GM18951 (cell line): Measurements from ENCODE around the gene B4GALT2.

Source experiments
- POLR2A ChIP-seq: IDR thresholded peaks from 4 replicates; pipeline ENCODE4 v1.6.1; 2011; ENCODE audit warnings: mild to moderate bottlenecking; ENCODE audit not compliant: insufficient read length, insufficient read depth; ENCODE audit errors: extremely low read depth
- in situ Hi-C: fragments of 300-500 bp; cut with MboI; formaldehyde crosslinking; loops from one replicate; pipeline ENCODE4 v1.12.0; 2022; ENCODE audit warnings: low sequenced_read_pairs, mixed read lengths, inconsistent platforms; ENCODE audit not compliant: unreplicated experiment

The B4GALT2 gene

DNA sequence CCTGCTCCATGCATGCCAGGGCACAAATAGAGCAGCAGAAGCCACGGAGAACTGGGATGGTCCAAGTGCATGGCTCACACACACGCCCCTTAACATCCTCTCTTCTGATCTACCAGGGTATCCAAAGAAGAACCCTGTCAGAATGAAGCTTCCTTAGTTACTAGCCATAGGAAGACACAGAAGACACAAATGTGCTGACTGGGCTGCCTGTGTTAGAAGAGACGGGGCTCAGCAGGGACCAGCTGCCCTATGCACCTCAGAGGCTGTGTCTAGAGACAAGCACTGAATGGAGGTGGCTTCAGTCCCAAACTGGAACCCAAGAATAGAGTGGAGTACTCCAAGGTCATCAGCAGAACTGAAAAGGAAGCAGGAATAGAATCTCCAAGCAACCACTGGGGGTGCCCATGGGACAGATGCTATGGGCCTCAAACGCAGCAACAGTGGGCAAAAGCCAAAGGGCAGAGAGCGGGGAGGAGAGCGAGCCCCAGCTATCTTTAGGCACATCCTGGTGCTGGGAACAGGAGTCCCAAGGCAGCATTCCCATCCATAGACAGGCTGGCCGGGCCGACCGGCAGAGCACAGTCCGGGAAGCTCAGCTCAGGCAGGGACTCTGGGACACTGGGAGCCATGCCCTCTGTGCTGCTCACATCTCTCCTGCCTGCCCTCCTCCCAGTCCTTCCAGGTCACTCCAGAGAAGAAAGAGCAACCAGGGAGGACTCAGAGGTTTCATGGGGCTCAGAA is 42.7 kb downstream of the B4GALT2 start:
- in situ Hi-C loops, result no loop called here
- no peak for TF ChIP-seq POLR2A

DNA sequence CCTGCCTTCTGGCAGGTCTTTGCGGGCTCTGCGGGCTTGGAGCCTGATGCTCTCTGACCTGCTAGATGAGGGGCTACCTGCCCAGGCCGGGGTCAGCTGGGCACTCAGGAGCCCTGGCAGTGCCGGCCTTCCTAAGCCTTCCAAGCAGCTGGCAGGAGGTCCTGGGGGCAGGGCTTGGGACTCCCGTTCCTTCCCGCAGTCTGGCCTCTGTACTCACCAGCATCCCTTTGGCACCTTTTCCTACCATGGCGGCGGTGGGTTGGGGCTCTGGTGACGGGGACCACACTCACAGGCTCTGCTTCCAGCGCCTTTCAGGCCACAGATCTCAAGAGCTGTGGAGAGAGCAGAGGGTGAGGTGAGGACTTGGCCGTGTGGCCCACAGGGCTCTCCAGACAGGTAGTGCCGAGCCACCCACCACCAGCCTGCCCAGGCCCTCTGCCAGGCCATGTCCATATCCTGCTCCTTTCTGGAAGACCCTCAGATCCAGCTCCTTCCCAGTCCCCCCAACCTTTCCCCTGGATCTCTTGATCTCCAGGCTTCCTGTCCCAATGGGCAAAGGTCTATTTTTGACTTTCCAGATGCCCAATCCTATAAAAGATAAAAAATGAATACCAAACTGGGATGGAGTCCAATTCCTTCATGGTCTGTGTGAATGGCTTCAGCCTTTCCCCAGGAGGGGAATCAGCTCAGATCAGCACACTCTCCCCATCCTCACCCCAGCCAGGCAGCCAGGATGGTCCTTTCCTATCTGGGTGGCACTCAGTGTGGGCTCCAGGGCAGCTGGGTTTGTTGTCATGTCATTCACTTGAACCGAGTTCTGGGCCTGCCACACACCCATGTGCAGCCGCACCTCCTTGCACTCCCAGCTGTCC is 45.3 kb downstream of the B4GALT2 start:
- no peak for TF ChIP-seq POLR2A
- in situ Hi-C loops, result no loop called here

- in situ Hi-C loops, result loop anchor here (25.0 kb wide), 1 partner anchor 488 kb away; the partner anchor contains the start of gene PTPRF
- TF ChIP-seq POLR2A, result no peak
Measured at GRCh38 chr1:44024903-44025525, 46.0 kb downstream of the B4GALT2 start.

DNA sequence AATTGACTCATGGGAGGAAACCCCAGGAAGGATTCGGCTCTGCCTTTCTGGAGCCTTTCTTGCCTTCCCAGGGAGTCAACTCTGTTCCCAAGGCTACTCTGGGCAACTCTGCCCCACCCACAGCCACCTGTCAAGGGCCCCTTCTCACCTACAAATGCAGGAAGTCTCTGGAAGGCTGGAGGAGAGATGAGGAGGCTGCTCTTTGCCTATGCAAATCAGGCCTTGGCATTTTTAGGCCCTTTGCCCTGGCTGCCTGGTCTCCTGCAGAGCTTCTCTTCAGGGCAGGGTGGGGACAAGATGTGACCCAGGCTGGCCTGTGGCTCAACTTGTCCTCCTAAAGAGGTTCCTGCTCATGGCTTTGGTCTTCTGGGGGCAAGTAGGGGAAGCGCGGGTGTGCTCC is 46.8 kb downstream of the B4GALT2 start:
- in situ Hi-C loops, result loop anchor here (25.0 kb wide), 1 partner anchor 489 kb away; the partner anchor contains the start of gene PTPRF

GRCh38 chr1:44027320-44027719 is 48.3 kb downstream of the B4GALT2 start:
- in situ Hi-C loops, result loop anchor here (25.0 kb wide), 1 partner anchor 490 kb away; the partner anchor contains the start of gene PTPRF
- TF ChIP-seq POLR2A, result no peak

More for the DNA sequence above, 46.8 kb downstream of the B4GALT2 start:
- no peak for TF ChIP-seq POLR2A

DNA sequence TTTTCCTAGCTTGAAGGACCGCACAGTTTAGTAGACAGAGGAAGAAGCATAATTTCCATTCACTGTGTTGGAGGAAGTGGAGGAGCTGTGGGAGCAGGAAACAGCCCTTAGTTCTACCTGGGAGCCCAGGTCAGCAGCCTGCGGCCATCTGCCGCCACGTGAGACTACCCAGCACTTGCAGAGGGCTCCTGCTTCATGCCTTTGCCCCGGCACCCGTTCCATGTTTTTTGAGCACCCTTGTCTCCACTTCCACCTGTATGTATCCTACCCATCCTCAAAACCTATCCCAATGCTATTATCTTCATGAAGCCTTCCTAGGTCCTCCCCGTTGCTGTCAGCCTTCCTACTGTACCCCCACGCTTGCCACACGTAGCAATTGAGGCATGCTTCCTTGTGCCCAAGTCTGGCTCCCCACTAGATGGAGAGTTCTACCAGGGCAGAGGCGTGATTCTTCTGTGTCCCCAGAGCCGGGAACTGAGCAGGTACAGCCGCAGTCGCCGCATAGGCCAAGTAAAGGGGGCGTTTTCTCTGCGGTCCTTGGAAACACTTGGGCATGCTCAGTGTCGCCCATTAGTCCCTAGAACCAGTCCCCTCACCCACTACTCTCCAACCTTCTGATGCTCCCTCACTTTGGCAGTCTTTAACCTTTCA is 50.4 kb downstream of the B4GALT2 start:
- no peak for TF ChIP-seq POLR2A
- in situ Hi-C loops, result loop anchor here (25.0 kb wide), 1 partner anchor 492 kb away; the partner anchor contains the start of gene PTPRF

GRCh38 chr1:44029911-44030604 is 51.0 kb downstream of the B4GALT2 start:
- in situ Hi-C loops, result loop anchor here (25.0 kb wide), 1 partner anchor 493 kb away; the partner anchor contains the start of gene PTPRF
- peak; percentile 60 for TF ChIP-seq POLR2A

- in situ Hi-C loops, result loop anchor here (25.0 kb wide), 1 partner anchor 493 kb away; the partner anchor contains the start of gene PTPRF
Measured at GRCh38 chr1:44030605-44031251, 51.7 kb downstream of the B4GALT2 start.

DNA sequence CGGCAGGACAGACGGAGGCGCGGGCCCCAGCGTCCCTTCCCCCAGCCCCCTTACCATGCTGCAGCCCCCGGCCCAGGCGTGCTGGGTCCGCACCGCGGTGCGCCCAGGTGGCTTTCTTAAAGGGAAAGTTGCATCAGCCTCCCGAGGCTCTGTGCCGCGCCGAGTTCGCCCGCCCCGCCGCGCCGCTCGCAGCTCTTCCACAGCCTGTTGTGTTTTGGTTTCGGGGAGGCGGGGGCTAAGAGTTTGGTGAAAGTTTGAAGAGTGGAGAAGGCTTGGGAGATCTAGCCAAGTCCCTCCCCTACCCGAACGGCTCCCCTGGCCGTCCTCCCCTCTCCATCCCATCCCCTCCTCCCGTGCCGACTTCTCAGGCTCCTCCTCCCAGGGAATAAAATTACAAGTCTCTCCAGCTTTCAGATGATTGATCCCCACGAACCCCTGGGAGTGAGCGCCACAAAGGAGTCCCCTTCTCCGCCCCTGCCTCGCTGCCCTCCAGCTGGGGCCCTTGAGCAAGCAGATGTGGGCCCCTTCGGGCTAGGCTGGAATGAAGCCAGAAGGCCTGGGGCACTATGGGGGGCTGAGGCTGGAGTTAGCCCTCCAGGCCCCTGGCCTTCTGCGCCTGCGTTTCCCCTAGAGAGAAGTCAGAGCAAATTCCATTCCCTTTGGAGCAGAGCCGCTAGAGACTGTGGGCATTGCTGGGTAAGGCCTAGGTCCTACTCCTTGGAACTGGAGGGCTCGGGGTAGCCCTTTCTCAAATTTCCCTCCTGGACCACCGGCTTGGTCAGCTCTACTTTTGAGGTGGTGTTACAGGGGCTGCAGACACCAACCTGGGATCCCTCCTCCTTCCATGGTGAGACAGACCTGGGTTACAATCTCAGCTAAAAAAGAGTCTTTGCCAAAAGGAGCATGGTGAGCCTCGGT is 52.5 kb downstream of the B4GALT2 start, which contains the start of gene SLC6A9:
TSS of gene SLC6A9 (minus strand) at position 211 of the 918 bp plus-strand sequence. CDS start 7,185 bp downstream, outside the sequence.
- in situ Hi-C loops, result loop anchor here (25.0 kb wide), 1 partner anchor 494 kb away; the partner anchor contains the start of gene PTPRF
- TF ChIP-seq POLR2A, result no peak

More at GRCh38 chr1:44030605-44031251, 51.7 kb downstream of the B4GALT2 start:
- TF ChIP-seq POLR2A, result no peak

GRCh38 chr1:44032170-44032790 is 53.3 kb downstream of the B4GALT2 start:
- no peak for TF ChIP-seq POLR2A
- in situ Hi-C loops, result loop anchor here (25.0 kb wide), 1 partner anchor 495 kb away; the partner anchor contains the start of gene PTPRF
